Dermis microvascular lymphatic vessel endothelial cell (primary cell): ENCODE results near the gene MEGF8. TPM values are rescaled to one million over a fixed set of nuclear protein-coding genes. Genes with fewer than 3 reads are reported as not detected.

Source experiments
- DNase-seq, 2 donors: peaks; one replicate each; pipeline versions ENCODE4 v3.0.0 to v3.0.0-alpha.2; 2010; ENCODE audit warnings: low read depth in 2 of 2
- total RNA-seq: library from RNA; depleted of rRNA; stranded (reverse); fragments of >200 nt; gene quantifications from 2 replicates; pipeline ENCODE4 v1.2.1, GENCODE V29; 2014

Gene MEGF8
- 15.3 and 27.6 TPM in 2 replicates for total RNA-seq

GRCh38 chr19:42325308-42325895 is at the start of gene MEGF8:
Gene MEGF8 (plus strand): TSS chr19:42325635. CDS start chr19:42326244, 609 bp downstream.
- DNase-seq: peak; percentile 98 to 99

DNA sequence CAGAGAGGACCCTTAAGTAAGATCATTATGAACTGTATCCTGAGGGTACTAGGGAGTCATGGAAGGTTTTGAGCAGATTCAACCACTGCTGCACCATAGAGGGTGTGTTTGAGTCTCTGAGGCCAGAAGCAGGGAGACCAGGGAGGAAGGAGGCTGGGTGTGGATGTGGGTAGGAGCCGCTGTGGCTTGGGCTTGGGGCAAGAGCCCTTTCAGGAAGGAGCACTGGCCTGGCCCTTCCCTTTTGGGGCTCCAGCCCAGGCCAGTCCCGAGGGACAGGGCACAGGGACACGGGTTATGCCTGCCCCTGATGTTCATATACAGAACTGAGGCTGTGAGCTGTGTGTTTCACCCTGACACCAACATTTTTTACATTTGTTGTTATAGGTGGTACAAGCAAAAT is 49.2 kb upstream of the MEGF8 start:
- no peak for DNase-seq

- no peak for DNase-seq
Measured at GRCh38 chr19:42276821-42277220, 48.6 kb upstream of the MEGF8 start.

- peak in 1 of 2 donors; percentile 71 for DNase-seq
Measured at GRCh38 chr19:42277821-42278451, 47.5 kb upstream of the MEGF8 start.

DNA sequence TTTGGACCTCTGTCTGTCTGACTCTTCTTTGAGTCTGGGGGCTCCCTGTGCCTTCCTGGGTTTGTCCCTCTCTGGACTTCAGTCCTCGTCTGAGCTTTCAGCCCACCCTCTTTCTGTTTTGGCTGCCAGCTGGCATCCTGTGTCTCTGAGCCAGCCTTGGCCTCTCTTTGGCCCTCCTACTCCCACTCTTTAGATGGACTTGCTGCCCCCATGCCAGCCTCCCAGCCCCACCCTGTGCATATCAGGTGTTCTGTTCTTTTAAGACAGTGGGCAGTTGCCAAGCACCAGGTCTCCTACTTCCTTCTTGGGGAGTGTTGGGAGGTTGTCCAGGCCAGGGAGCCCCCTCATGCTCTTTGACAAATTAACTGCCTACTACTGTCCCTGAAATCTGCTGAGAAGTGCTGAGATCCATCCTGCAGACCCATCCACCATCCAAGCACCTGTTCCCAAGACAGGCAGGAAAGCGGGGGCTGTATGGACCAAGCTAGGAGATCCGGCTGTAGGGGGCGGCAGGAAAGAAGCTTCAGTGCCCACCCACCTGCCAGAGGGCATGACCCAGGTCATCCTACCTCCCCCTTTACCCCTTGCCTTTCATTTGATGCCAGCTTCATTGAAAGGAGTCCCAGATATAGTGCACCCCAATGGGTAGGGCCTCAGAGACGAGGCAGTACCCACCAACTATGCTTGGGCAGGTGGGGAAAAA is 46.8 kb upstream of the MEGF8 start:
- no peak for DNase-seq

DNA sequence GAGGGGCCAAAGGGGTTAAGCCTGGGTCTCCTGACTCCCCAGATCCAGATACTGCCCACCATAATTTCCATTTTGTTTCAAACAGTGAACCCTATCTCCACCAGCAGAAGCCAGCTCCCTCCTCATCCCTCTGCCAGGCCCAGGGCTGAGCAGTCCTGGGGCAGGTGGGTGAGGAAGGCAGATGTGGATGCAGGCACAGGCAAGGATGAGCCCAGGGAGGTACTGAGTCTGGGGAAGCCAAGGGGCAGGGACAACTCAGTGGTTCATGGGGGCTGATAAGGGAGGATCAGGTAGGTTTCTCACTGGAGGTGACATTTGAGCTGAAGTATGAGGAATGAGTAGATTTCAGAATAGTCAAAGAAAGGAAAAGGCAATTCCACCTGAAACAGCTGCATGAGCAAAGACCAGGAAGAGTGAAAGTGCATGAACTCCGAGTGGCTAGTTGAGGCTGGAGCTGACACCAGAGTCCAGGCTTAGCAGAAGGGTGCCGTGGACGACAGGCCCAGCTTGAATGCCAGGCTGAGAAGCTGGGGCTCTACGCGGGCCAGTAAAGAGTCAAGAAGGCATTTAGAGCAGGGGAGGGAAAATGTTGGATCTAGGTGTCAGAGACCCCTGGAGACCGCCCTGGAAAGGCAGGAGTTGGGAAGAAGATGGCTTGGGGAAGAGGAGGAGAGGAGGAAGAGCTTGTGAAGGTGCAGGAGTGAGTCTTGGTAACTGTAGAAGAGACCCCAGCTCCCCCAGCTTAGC is 46.1 kb upstream of the MEGF8 start:
- no peak for DNase-seq

DNA sequence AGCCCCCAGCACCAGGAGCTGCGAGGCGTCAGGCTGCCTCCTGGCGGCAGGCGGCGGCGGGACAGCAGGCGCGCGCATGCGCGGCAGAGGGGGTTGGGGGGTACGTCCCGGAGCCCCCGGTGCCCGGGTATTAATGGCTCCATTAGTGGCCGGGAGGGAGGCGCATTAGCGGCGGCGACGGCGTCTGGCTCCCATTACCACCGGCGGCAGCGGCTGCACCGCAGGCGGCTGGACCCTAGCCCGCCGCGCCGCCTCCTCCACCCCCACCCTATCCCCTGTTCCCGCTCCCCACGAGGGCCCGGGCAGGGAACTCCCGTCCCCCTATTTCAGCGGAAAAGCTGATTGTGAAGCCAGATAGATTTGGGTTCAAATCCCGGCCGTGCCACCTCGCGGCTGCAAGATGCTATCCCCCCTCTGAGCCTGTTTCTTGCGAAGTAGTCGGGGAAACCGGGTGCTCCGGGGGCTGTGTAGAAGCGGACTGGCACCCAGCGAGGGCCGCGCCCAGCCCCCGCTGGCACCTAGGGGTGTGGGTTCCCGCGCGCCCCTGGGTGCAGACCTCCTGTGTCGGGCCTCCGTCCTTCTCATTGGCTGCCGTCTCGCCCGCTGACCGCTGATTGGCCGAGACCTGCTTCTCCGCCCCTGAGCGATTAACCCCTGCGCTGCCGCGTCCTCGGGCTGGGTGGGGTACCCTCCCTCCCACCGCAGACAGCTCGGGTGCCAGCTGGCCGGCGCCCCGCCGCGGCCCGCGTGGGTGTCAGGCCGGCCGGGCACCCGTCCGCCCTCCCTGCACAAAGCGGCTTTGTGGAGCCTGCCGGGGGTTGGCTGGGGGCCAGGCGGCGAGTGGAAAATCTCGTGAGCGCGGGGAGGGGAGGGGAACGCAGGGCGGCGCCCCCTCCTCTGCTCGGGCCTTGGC is 45.3 kb upstream of the MEGF8 start:
- DNase-seq: peak; percentile 56 to 87

DNA sequence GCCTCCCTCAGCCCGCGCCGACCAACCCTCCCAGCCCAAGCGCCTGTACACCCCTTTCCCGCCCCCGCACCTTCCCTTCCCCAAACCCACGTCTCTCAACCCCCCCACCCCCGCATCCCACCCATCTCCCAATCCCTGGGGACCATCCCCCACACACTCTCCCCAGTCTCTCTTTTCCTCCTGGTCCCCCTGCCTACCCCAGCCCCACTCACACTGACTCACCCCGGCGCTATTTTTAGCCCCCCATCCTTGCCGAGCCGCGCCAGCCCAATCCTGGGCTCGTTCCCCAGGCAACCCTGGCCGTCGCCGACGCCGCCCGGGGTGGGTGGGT is 44.7 kb upstream of the MEGF8 start:
- peak in 1 of 2 donors; percentile 46 for DNase-seq

GRCh38 chr19:42281146-42281826 is 44.1 kb upstream of the MEGF8 start:
- peak in 1 of 2 donors; percentile 76 for DNase-seq

GRCh38 chr19:42281827-42282762 is 43.3 kb upstream of the MEGF8 start:
- peak in 1 of 2 donors; percentile 70 for DNase-seq

- DNase-seq: no peak
Measured at GRCh38 chr19:42282819-42283187, 42.6 kb upstream of the MEGF8 start.

DNA sequence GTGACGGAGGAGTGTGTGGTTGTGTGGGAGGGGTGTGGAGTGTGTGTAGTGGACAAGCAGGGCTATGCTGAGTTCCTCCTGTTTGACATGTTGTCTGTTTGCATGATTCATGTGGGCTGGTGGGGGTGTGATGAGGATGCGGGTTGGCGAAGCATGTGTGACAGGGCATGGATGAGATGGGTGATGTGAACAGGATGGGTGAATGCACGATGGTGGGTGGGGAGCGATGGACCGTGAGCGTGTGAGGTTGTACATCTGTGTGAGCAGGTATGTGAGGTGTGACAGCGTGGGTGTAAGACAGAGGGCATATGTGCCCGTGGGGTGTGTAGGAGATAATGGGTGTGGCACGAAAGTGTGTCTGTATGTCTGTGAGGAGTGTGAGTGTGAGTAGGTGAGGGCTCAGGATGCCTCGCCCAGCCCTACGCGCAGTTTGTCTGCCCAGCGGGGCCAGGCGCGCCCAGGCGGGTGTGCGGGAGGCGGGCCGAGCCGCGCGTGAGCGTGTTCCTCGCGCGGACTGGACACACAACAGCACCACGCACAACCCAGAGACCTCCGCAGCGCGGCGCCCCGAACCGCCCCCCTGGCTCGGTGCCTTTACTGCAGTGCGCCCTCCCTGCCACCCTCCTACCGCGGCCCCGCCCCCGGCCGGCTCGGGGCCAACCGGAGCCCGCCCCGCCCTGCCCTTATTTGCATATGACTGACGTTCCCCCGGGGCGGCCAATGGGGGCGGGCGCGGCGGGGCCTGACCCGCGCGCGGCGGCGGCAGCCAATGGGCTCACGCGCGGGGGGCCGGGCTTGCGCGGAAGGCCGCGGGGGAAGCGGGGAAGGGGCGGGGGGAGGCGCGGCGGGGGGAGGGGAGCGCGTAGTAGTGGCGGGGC is 42.0 kb upstream of the MEGF8 start:
- DNase-seq: peak; percentile 69 to 95

- peak in 1 of 2 donors; percentile 79 for DNase-seq
Measured at GRCh38 chr19:42284066-42284501, 41.4 kb upstream of the MEGF8 start.

DNA sequence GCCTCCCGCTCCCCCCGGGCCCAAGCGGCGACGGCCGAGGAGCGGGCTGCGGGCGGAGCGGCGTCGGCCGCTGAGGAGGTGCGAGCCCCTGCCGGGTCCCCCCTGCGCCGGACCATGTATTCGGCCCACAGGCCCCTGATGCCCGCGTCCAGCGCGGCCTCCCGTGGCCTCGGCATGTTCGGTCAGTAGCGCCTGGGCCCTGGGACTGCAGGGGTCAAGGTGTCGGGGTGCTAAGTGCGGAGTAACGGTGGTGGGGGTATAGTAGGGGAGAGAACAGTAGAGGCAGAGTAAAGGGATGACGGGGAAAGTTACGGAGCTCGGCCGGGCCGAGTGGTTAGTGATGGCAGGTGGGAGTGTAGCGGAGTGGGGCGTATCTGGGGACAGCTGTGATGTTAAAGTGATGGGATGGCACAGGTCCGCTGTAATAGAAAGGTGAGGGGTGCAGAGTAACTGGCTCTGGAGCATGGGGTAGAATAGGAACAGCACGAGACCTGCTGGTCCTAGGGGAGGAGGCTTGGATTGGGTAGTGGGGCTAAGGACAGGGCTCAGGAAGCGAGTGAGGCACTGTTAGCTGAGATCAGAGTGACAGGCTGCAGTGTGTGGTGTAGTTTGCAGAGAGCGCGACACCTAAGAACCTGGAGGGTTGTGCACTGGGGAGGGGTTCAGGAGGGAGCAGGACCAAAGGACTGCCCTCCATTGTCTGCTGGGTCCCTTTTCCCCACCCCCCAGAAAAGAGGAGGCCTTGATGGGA is 40.7 kb upstream of the MEGF8 start:
- DNase-seq: no peak

GRCh38 chr19:42285541-42285941 is 39.9 kb upstream of the MEGF8 start:
- DNase-seq: peak in 1 of 2 donors; percentile 31

- no peak for DNase-seq
Measured at GRCh38 chr19:42285988-42286348, 39.5 kb upstream of the MEGF8 start.

- DNase-seq: peak in 1 of 2 donors; percentile 67
Measured at GRCh38 chr19:42286349-42287016, 39.0 kb upstream of the MEGF8 start.
